Ramos (cell line): ENCODE data around the gene SSR2.

Source experiments
- in situ Hi-C: fragments of 300-500 bp; cut with MboI; formaldehyde crosslinking; loops from one replicate; pipeline ENCODE4 v1.14.3; 2022; ENCODE audit warnings: low sequenced_read_pairs; ENCODE audit not compliant: unreplicated experiment

The SSR2 gene

GRCh38 chr1:155976913-155977689 lies 43.6 kb downstream of the SSR2 start:
- in situ Hi-C loops: no loop called here

- in situ Hi-C loops: no loop called here
Measured at GRCh38 chr1:155976062-155976912, 44.5 kb downstream of the SSR2 start.

DNA sequence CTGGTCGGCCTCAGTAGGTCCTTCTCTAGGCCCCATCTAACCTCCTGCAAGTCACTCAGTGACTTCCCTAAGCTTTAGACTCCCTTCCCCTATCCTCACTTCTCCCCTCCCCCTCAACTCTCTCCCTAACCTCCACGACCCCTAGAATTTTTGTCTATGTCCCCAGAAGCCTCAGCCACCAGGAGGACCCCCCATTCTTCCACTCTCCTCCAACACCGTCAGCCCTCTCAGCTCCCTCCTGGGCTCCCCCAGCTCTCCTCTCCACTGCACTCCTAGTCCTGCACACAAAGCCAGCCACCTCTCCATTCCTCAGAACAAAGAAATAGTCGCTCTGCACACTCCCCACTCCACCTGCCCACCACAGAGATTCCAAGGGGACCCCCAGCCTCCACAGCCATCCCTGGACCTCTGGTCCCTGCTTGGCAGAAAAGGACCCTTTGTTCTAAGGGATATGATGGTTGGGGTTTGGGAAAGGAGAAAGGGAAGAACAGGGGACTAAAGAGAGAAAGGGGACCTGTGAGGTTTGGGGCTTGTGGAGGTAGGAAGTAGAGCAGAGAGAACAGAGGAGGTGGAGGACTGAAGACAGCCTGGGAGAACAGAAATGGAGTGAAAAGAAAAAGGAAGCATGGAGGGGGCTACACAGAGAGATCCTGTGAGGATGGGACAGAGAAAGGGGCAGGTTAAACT lies 45.2 kb downstream of the SSR2 start:
- in situ Hi-C loops: no loop called here

GRCh38 chr1:155974208-155975115 lies 46.3 kb downstream of the SSR2 start:
- in situ Hi-C loops: no loop called here

DNA sequence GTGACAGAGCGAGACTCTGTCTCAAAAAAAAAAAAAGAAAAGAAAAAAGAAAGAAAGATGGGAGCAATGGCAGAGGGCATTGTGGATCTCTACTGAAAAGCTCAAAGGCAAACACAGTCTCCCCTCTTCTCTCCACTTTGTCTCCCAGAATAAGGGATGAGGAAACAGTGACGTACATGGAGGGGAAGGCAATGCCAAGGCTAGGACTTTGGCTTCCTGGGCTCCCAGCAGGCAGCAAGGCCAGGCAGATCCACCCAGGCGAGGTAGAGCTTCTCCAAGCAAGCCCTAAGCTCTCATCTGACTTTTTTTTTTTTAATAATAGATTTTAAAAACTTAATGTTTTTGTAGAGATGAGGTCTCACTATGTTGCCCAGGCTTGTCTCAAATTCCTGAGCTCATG lies 47.0 kb downstream of the SSR2 start:
- in situ Hi-C loops: no loop called here

DNA sequence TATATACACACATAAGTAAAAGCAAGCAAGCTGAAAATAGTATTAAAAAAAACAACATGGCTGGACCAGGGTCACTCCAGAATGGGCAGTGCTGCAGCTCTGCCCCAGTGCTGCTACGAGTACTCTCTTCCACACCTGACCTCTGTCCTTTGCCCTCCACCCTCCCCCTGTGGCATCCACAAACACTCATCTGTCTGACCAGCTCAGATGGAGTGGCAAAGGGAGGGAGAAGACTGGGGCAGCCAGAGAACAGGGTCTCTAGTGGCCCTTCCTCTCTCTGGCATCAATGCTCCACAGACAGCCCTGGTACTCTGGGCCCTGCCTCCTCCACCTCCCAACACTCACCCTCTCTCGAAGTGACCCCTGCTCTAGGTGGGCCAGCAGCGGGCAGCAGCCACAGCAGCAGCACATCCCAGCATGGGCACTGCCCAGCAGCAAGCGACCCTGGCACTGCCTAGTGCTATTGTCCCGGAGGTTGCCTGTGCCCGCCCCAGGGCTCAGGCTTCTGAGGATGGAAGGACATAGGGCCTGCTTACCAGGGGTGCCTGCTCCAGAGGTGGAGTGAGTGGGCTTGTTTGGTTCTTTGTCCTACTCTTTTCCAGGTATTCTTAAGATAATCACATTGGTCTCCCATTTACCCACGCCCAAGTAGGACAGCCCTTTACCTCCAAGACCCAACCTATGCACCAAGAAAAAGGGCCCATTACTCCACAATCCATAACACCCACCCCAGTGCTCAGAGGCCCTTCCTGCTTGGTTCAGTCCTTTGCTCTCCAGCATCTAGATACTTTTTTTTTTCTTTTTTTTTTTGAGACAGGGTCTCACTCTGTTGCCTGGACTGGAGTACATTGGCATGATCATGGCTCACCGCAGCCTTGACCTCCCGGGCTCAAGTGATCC lies 48.6 kb downstream of the SSR2 start:
- in situ Hi-C loops: no loop called here

DNA sequence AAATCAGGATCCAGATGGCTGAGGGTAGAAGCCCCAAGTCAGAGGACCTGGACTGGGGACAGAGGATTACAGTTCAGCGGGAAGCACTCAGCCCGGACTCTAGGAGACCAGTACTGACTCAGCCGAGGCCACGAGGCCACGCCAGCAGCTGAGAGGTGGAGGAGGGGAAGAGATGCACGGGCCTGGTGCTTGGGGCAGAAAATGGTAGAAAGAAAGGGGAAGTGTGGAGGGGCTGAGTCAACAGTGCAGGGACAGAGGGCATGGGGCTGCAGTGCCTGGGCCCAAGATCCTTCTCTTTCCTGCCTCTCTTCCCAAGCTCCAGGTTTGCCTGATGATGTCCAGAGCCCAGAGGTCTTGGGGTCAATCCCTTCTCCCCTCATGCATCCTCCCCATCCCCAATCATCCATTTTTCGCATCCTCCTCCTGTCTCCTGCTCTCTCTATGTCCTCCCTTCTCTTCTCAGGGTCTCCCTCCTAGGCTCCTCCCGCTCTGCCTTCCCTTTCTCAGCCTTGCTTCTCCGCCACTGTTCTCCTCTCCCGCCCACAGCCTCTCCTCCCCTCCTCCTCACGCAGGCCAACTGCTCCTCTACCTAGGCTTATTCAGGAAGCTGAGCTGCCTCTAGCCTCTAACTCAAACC lies 50.1 kb downstream of the SSR2 start:
- in situ Hi-C loops: no loop called here

- in situ Hi-C loops: no loop called here
Measured at GRCh38 chr1:155969377-155969791, 51.4 kb downstream of the SSR2 start.

DNA sequence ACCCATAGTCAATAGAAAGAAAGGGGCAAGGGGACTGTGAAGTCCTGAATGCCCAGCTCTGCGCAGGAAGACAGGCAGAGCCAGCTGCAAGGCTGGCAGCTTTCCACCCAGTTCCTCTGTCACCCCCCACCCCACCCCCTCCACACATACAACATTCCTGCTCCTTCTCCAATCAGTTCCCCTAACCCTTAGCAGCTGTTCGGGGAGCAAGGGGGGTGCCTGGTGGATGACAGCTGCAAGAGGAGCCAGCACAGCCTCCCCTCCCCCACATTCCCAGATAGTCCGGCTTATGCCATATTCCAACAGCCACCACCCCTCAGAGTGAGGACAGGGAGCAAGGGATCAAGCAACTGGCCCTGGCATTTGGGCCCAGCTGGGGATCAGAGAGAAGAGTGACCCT lies 52.1 kb downstream of the SSR2 start:
- in situ Hi-C loops: no loop called here

DNA sequence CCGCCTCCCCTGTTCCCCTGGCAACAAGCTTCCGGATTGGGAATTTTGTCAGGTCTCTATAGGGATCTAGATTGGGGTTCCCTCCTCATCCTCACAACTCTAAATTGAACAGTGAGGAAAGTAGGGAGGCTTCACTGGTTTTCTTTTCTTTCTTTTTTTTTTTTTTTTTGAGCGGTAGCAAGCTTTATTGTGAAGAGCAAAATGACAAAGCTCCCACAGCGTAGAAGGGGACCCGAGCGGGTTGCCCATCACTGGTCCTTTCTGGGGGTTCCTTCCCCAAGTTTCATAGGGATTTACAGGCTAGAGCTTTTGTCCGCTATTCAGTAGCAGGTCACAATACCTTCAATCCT lies 52.7 kb downstream of the SSR2 start:
- in situ Hi-C loops: no loop called here

DNA sequence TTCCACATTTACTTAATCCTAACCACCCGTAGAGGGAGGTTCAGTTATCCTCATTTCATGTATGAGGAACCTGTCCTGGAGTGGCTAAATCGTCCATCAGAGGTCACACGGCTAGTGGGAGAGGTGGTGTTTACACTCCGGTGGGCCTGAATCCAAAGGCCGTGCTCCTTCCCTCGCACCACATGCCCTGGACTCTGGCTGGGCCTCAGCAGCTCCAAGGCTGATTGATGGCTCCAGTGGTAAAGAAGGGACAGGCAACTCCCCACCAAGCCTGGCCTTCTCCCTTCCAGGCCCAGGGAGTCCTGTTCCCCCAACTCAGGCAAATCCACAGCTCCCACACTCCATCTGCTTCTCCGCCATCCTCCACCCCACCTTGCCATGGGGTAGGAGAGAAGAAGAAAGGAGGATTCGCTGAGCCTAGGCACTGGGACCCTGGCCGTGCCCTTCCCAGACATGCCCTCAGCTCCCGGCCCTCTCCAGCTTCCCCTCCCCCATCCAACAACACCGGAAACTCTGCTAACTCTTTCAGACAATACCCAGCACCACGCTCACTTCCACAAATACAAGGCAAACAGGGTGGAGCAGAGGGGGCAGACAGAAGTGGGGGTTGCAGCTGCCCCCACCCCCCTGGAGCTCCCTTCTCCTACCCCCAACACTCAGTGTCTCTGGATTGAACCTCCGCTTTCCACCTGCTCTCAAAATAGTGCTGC lies 53.3 kb downstream of the SSR2 start:
- in situ Hi-C loops: no loop called here

GRCh38 chr1:155966750-155967149 lies 54.0 kb downstream of the SSR2 start:
- in situ Hi-C loops: no loop called here

GRCh38 chr1:155966135-155966534 lies 54.6 kb downstream of the SSR2 start:
- in situ Hi-C loops: no loop called here

DNA sequence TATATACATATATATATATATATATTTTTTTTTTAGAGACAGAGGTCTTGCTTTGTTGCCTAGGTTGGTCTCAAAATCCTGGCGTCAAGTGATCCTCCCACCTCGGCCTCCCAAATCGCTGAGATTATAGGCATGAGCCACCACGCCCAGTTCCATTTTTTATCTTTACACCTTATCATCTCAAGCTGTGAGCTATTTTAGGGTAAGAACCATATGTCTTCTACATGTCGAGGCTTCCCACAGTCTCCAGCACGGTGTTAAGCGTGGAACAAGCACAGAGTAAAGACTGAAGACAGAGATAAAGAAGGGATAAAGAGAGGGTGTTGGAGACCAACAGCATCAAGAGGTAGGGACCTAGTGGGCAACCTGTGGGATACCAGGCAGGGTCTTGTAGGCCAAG lies 56.6 kb downstream of the SSR2 start:
- in situ Hi-C loops: no loop called here

DNA sequence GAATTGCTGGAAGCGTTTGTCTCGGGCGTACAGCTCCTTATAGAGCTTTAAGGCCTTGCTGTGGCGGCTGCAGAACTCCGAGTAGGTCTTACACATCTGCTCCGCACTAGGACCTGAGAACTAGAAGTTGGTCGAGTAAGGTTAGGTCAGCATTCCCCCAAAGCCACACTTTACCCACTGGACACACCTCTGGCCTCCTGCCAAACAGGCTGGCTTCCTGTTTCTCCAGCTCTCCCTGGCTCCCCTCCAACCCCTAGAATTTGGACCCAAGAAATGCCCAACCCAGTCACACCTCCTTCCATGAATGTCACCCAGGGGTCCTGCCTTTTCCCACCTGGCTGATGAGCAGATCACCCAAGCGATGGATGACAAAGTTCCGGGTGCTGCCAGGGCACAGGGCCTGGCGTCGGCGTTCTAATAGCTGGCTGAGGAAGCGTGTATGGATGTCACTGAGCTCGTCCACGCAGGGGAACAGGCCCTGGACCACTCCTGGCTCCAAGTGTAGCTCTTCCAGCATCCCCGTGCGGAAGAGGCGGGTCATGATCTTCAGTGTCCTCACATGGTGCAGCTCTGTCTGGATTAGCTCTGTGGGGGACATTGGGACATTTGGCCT lies 58.0 kb downstream of the SSR2 start:
- in situ Hi-C loops: no loop called here

DNA sequence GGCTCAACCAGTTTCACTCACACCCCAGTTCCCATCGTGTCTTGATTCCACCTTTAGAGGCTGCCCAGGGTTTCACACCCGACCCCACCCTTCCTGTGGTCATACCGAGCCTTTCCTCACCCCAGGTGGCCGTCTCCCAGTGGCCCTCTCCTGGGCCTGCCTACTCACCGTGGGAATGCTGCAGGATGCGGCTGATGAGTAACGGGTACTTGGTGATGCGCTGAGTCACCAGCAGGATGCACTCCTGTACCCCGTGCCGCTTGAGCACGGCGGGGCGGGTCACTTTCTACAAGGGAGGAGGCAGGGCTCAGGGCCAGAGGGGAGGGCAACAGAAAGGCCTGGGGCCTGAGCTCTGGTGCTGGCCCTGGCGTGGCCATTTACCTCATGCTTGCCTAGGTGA lies 58.8 kb downstream of the SSR2 start:
- in situ Hi-C loops: no loop called here

DNA sequence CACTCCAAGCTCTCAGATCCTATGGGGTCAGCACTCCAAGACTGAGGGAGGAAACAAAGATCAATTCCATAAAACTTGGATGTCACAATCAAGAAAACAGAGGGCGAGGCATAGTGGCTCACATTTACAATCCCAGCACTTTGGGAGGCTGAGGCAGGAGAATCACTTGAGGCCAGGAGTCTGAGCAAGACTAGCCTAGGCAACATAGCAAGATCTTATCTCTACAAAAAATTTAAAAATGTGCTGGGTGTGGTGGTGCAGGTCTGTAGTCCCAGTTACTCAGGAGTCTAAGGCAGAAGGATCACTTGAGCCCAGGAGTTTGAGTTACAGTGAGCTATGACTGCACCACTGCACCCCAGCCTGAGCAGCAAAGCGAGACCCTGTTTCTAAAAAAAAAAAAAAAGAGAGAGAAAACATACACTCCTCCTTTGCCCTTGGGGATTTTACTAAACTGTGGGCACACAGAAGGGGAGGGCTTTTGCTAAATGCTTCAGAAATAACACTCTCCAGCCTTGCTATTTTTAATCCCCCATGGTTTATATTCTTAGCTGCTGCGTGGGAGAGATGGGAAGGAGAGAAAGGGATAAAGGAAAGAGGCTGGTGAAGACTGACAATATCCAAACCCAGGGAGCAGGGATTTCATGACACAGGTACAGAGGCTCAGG lies 60.5 kb downstream of the SSR2 start:
- in situ Hi-C loops: no loop called here
